Karpas-422 (cell line): Measurements from ENCODE around the gene KDF1. TPM values are rescaled to one million over a fixed set of nuclear protein-coding genes. Genes with fewer than 3 reads are reported as not detected.

Source experiments
- DNase-seq: peaks from one replicate; pipeline ENCODE4 v3.0.0-alpha.2; 2015
- H2AFZ ChIP-seq: fragments of 200-600 bp; sonication (generic); 2 replicates; pipeline ENCODE4 v1.6.1; 2014; ENCODE audit warnings: antibody characterized with exemption, low read length, mixed read lengths
- H3K27ac ChIP-seq: fragments of 200-600 bp; sonication (generic); 2 replicates; pipeline ENCODE4 v1.5.1; 2014; ENCODE audit warnings: mild to moderate bottlenecking, low read length, moderate library complexity
- H3K27me3 ChIP-seq: fragments of 200-600 bp; sonication (generic); 2 replicates; pipeline ENCODE4 v1.6.1; 2014; ENCODE audit warnings: low read length, mixed read lengths
- H3K36me3 ChIP-seq: fragments of 200-600 bp; sonication (generic); 2 replicates; pipeline ENCODE4 v1.6.1; 2014; ENCODE audit warnings: low read length, mixed read lengths; ENCODE audit not compliant: insufficient read depth
- H3K4me1 ChIP-seq: fragments of 200-600 bp; sonication (generic); 2 replicates; pipeline ENCODE4 v1.6.1; 2014; ENCODE audit warnings: mild to moderate bottlenecking, low read length, mixed read lengths
- H3K4me2 ChIP-seq: fragments of 200-600 bp; sonication (generic); 2 replicates; pipeline ENCODE4 v1.6.1; 2014; ENCODE audit warnings: low read length, low read depth, mild to moderate bottlenecking; ENCODE audit not compliant: poor library complexity, severe bottlenecking
- H3K4me3 ChIP-seq: fragments of 200-600 bp; sonication (generic); 2 replicates; pipeline ENCODE4 v1.5.1; 2014; ENCODE audit warnings: mild to moderate bottlenecking, antibody characterized with exemption, low read length, mixed read lengths
- H3K79me2 ChIP-seq: fragments of 200-600 bp; sonication (generic); 2 replicates; pipeline ENCODE4 v1.6.1; 2014; ENCODE audit warnings: mild to moderate bottlenecking, low read length, mixed read lengths
- H3K9ac ChIP-seq: fragments of 200-600 bp; sonication (generic); 2 replicates; pipeline ENCODE4 v1.6.0; 2014; ENCODE audit warnings: low read length
- H3K9me2 ChIP-seq: fragments of 200-600 bp; sonication (generic), shearing (Covaris generic); replicated peaks from 2 replicates; pipeline ENCODE4 v1.6.0; 2014; ENCODE audit warnings: mild to moderate bottlenecking, low read length, moderate library complexity; ENCODE audit not compliant: insufficient read depth
- H3K9me3 ChIP-seq: fragments of 300-700, 200-600 bp; sonication (generic); 2 replicates; pipeline ENCODE4 v1.6.1; 2014; ENCODE audit warnings: low read length, mixed read lengths
- H4K20me1 ChIP-seq: fragments of 200-600 bp; sonication (generic); 2 replicates; pipeline ENCODE4 v1.6.1; 2014; ENCODE audit warnings: mild to moderate bottlenecking, antibody characterized with exemption, low read length, low read depth; ENCODE audit not compliant: insufficient read depth
- total RNA-seq: library from RNA; depleted of rRNA; stranded (reverse); fragments of >200 nt; shearing (Covaris generic); gene quantifications from 2 replicates; pipeline ENCODE4 v1.2.3, GENCODE V29; 2014; ENCODE audit warnings: low replicate concordance

KDF1 gene
- total RNA-seq, 1 experiment from 2014 or later, result not detected

DNA sequence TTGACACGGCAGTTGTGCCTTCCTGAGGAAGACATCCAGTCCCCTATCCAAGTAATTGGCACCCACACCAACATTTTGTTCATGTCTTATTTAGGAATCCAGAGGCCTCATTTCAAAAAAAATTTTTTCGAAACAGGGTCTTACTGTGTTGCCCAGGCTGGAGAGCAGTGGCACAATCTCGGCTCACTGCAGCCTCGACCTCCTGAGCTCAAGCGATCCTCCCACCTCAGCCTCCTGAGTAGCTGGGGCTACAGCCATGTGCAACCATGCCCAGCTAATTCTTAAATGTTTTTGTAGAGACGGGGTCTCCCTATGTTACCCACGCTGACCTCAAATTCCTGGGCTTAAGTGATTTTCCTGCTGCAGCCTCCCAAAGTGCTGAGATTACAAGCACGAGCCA, 24.0 kb upstream of the KDF1 start:
- no peaks in the 10 kb centered on the region for H3K4me1 ChIP-seq
- no peak overlapping the region for H3K4me2 ChIP-seq
- no peaks in the 10 kb centered on the region for H3K36me3 ChIP-seq
- H3K9me3 ChIP-seq, result no peaks in the 10 kb centered on the region
- H3K27ac ChIP-seq, result no peak overlapping the region
- no peaks in the 10 kb centered on the region for H3K9me2 ChIP-seq
- H3K4me3 ChIP-seq, result no peak overlapping the region
- H3K9ac ChIP-seq, result no peak overlapping the region
- no peaks in the 10 kb centered on the region for H4K20me1 ChIP-seq
- H3K27me3 ChIP-seq, result no peaks in the 10 kb centered on the region
- DNase-seq, result no peak
- H2AFZ ChIP-seq, result no peak overlapping the region
- no peaks in the 10 kb centered on the region for H3K79me2 ChIP-seq

DNA sequence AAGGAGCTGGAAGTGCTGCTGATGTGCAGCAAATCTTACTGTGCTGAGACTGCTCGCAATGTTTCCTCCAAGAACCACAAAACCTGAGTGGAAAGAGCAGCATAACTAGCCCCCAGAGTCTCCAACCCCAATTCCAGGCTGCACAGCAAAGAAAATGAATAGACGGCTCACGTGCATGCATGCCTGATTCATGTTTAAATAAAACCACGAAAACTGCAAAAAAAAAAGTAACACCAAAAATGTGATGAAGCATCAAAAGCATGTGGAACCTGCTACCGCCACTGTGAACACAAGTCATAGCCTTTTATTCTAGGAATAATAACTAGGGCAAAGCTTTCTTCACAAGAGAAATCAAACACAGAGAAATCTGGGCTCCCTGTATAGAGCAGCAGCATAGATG, 23.6 kb upstream of the KDF1 start:
- Histone ChIP-seq H4K20me1 (no peaks in the 10 kb centered on the region), H3K4me3 (no peak overlapping the region), H3K36me3 (no peaks in the 10 kb centered on the region), H3K9ac (no peak overlapping the region), H3K27ac (no peak overlapping the region), H3K4me1 (no peaks in the 10 kb centered on the region), H3K9me2 (no peaks in the 10 kb centered on the region), H3K79me2 (no peaks in the 10 kb centered on the region), H3K9me3 (no peaks in the 10 kb centered on the region), H3K4me2 (no peak overlapping the region), H2AFZ (no peak overlapping the region), H3K27me3 (no peaks in the 10 kb centered on the region)
- DNase-seq, result no peak

- no peak overlapping the region for H2AFZ ChIP-seq
- H3K36me3 ChIP-seq, result no peaks in the 10 kb centered on the region
- H3K79me2 ChIP-seq, result no peaks in the 10 kb centered on the region
- H3K4me2 ChIP-seq, result no peak overlapping the region
- no peaks in the 10 kb centered on the region for H3K9me2 ChIP-seq
- no peaks in the 10 kb centered on the region for H3K4me1 ChIP-seq
- no peak overlapping the region for H3K4me3 ChIP-seq
- H3K27me3 ChIP-seq, result no peaks in the 10 kb centered on the region
- H3K27ac ChIP-seq, result no peak overlapping the region
- no peaks in the 10 kb centered on the region for H3K9me3 ChIP-seq
- H4K20me1 ChIP-seq, result no peaks in the 10 kb centered on the region
- no peak overlapping the region for H3K9ac ChIP-seq
- no peak for DNase-seq
These were observed 21.0 kb upstream of the KDF1 start for GRCh38 chr1:26981146-26981846.

DNA sequence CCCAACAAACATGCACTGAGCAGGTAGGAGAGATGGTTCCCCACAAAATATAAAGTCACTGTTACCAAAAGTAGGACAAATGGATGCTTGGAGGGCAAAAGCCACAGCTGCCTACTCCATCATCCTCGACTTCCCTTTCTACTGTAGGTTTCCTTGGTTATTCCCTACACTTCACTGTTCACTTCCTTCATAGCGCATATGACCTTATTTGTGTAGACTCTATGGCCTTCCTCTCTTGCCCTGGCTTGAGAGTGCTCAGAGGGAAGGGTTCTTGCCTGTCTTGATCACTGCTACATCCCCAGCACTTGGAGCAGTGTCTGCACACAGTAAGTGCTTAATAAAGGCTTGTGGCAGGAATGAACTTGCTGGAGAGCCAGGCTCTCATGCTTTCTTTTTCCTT, 18.6 kb upstream of the KDF1 start:
- Histone ChIP-seq H4K20me1 (no peaks in the 10 kb centered on the region), H3K27ac (no peak overlapping the region), H3K9me2 (no peaks in the 10 kb centered on the region), H3K4me3 (no peak overlapping the region), H3K9me3 (no peaks in the 10 kb centered on the region), H3K27me3 (no peaks in the 10 kb centered on the region), H3K36me3 (no peaks in the 10 kb centered on the region), H3K4me1 (no peaks in the 10 kb centered on the region), H2AFZ (no peak overlapping the region), H3K4me2 (no peak overlapping the region), H3K9ac (no peak overlapping the region), H3K79me2 (no peaks in the 10 kb centered on the region)
- DNase-seq, result no peak

GRCh38 chr1:26976621-26977510, 16.6 kb upstream of the KDF1 start:
- no peaks in the 10 kb centered on the region for H3K9me2 ChIP-seq
- no peak overlapping the region for H3K4me3 ChIP-seq
- H2AFZ ChIP-seq, result no peak overlapping the region
- no peak overlapping the region for H3K9ac ChIP-seq
- no peak overlapping the region for H3K4me2 ChIP-seq
- no peaks in the 10 kb centered on the region for H3K27me3 ChIP-seq
- H3K27ac ChIP-seq, result no peak overlapping the region
- H3K36me3 ChIP-seq, result no peaks in the 10 kb centered on the region
- H3K9me3 ChIP-seq, result no peaks in the 10 kb centered on the region
- no peaks in the 10 kb centered on the region for H3K79me2 ChIP-seq
- no peaks in the 10 kb centered on the region for H4K20me1 ChIP-seq
- no peaks in the 10 kb centered on the region for H3K4me1 ChIP-seq
- DNase-seq, result no peak

DNA sequence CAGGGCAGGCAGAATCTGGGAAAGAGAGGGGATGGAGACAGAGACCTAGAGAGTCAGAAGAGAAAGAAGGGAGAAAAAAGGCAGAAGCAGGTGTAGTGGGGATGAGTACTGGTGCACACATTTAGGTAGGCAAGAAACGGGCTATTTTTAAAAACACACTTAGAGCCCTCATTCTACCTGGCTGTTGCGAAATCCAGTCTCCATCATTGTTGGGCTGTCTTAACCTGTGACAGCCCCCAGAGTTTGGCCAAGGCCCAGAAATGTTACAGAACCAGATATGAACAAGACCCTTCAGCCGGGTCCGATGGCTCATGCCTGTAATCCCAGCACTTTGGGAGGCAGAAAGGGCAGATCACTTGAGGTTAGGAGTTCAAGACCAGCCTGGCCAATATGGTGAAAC, 12.6 kb upstream of the KDF1 start:
- Histone ChIP-seq H4K20me1 (no peaks in the 10 kb centered on the region), H3K36me3 (no peaks in the 10 kb centered on the region), H3K27me3 (no peaks in the 10 kb centered on the region), H3K4me1 (no peaks in the 10 kb centered on the region), H3K9ac (no peak overlapping the region), H3K27ac (no peak overlapping the region), H3K9me2 (no peaks in the 10 kb centered on the region), H2AFZ (no peak overlapping the region), H3K4me2 (no peak overlapping the region), H3K4me3 (no peak overlapping the region), H3K79me2 (no peaks in the 10 kb centered on the region), H3K9me3 (no peaks in the 10 kb centered on the region)
- DNase-seq, result no peak

DNA sequence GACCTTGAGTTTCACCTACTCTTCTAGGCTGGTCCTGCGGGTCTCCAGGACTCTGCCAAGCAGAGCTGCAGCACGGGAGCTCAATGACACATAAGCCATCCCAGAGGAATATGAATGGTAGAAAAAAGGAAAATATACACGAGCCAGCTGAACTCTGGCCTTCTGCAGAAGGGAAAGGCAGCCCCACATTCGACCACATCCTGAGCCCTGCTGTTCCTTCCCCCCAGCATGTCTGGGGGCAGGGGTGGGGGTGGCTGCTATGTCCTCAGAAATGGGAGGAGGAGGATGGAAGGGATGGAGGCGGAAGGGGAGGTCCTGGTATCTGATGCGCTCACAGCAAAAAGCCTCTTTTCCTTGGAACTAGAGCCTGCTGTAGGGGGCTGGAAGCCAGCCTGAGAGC, 12.1 kb upstream of the KDF1 start:
- Histone ChIP-seq H3K9ac (no peak overlapping the region), H2AFZ (no peak overlapping the region), H3K4me3 (no peak overlapping the region), H3K27me3 (no peaks in the 10 kb centered on the region), H3K27ac (no peak overlapping the region), H3K4me2 (no peak overlapping the region), H3K9me2 (no peaks in the 10 kb centered on the region), H3K79me2 (no peaks in the 10 kb centered on the region), H3K9me3 (no peaks in the 10 kb centered on the region), H3K36me3 (no peaks in the 10 kb centered on the region), H4K20me1 (no peaks in the 10 kb centered on the region), H3K4me1 (no peaks in the 10 kb centered on the region)
- no peak for DNase-seq

DNA sequence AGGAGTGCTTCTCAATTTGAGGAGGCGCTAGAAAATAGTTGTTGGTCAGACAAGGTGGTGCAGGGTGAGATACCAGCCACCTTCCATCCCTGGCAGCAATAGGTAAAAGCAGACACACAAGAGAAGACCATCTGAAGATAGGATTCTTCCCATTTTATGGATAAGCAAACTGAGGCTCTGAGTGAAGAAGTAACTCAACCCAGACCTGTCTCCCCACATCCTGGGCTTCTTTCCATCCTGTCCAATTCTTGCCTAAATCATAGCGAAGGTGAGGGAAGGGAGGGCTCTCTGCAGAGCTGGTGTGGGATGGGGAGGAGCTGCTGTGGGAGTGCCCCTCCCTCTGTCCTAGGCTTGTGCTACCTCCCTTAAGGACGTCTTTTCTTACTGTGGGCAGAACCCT, 11.3 kb upstream of the KDF1 start:
- H3K9me2 ChIP-seq, result no peaks in the 10 kb centered on the region
- no peaks in the 10 kb centered on the region for H3K9me3 ChIP-seq
- H3K9ac ChIP-seq, result no peak overlapping the region
- no peaks in the 10 kb centered on the region for H4K20me1 ChIP-seq
- H3K27me3 ChIP-seq, result no peaks in the 10 kb centered on the region
- H3K4me2 ChIP-seq, result no peak overlapping the region
- no peak for DNase-seq
- no peak overlapping the region for H3K4me3 ChIP-seq
- H3K36me3 ChIP-seq, result no peaks in the 10 kb centered on the region
- H3K79me2 ChIP-seq, result no peaks in the 10 kb centered on the region
- no peak overlapping the region for H3K27ac ChIP-seq
- H3K4me1 ChIP-seq, result no peaks in the 10 kb centered on the region
- no peak overlapping the region for H2AFZ ChIP-seq
